HepG2 (cell line): ENCODE results near the gene KPNB1. TPM values are rescaled to one million over a fixed set of nuclear protein-coding genes. Genes with fewer than 3 reads are reported as not detected.
A peak's percentile ranks its signal among the peaks of the same experiment; 100 is the strongest.

Experiments
- ATRX ChIP-seq: sonication (generic); formaldehyde crosslinking; IDR thresholded peaks from 2 replicates; pipeline ENCODE4 v1.4.0; 2020; ENCODE audit warnings: missing genetic modification reagents, borderline replicate concordance
- BCL6 ChIP-seq: IDR thresholded peaks from 2 replicates; pipeline ENCODE4 v1.6.1; 2016; ENCODE audit warnings: missing genetic modification reagents, missing compliant biosample characterization
- BCLAF1 ChIP-seq: fragments of 450-650 bp; IDR thresholded peaks from 2 replicates; pipeline ENCODE4 v1.6.1; 2017; ENCODE audit warnings: mild to moderate bottlenecking
- DPF2 ChIP-seq: sonication (generic); formaldehyde crosslinking; IDR thresholded peaks from 2 replicates; pipeline ENCODE4 v1.4.0; 2020; ENCODE audit warnings: mild to moderate bottlenecking, low read depth, missing genetic modification reagents, borderline replicate concordance
- ELF1 ChIP-seq: sonication (generic); formaldehyde crosslinking; IDR thresholded peaks from 2 replicates; pipeline ENCODE4 v1.4.0; 2020; ENCODE audit warnings: missing genetic modification reagents
- ETV5 ChIP-seq: IDR thresholded peaks from 2 replicates; pipeline ENCODE4 v1.6.1; 2018; ENCODE audit warnings: missing biosample characterization, missing genetic modification reagents, inconsistent platforms, borderline replicate concordance
- FIP1L1 ChIP-seq: fragments of 200-400 bp; formaldehyde crosslinking; IDR thresholded peaks from 2 replicates; pipeline ENCODE4 v1.6.1; 2018; ENCODE audit warnings: low read depth, mild to moderate bottlenecking, low read length, moderate library complexity, borderline replicate concordance; ENCODE audit not compliant: insufficient read depth
- KAT7 ChIP-seq: IDR thresholded peaks from 2 replicates; pipeline ENCODE4 v1.6.1; 2018; ENCODE audit warnings: borderline replicate concordance, missing compliant biosample characterization
- MIER2 ChIP-seq: IDR thresholded peaks from 2 replicates; pipeline ENCODE4 v1.6.1; 2016; ENCODE audit warnings: missing biosample characterization, missing genetic modification reagents
- NR2F2 ChIP-seq: IDR thresholded peaks from 2 replicates; pipeline ENCODE4 v1.6.1; 2012; ENCODE audit warnings: low read depth, inconsistent platforms, borderline replicate concordance
- PCBP2 ChIP-seq: fragments of 200-400 bp; formaldehyde crosslinking; optimal IDR thresholded peaks from 2 replicates; pipeline ENCODE3; 2018; ENCODE audit warnings: low read length, low read depth; ENCODE audit not compliant: poor library complexity, severe bottlenecking
- SNRNP70 ChIP-seq: fragments of 200-400 bp; formaldehyde crosslinking; IDR thresholded peaks from 2 replicates; pipeline ENCODE4 v1.6.1; 2017; ENCODE audit warnings: mild to moderate bottlenecking, low read depth, low read length, moderate library complexity
- SRF ChIP-seq: IDR thresholded peaks from 2 replicates; pipeline ENCODE4 v1.6.1; 2011; ENCODE audit warnings: mild to moderate bottlenecking, low read depth, low read length, moderate library complexity
- ZBTB39 ChIP-seq: sonication (generic); formaldehyde crosslinking; IDR thresholded peaks from 2 replicates; pipeline ENCODE4 v1.5.0; 2020; ENCODE audit warnings: missing genetic modification reagents
- ZNF280B ChIP-seq: sonication (generic); formaldehyde crosslinking; IDR thresholded peaks from 2 replicates; pipeline ENCODE4 v1.5.0; 2020; ENCODE audit warnings: missing genetic modification reagents, mild to moderate bottlenecking, borderline replicate concordance
- ZNF562 ChIP-seq: sonication (generic); formaldehyde crosslinking; IDR thresholded peaks from 2 replicates; pipeline ENCODE4 v1.8.0; 2022; ENCODE audit warnings: missing genetic modification reagents, borderline replicate concordance
- ZNF580 ChIP-seq: IDR thresholded peaks from 2 replicates; pipeline ENCODE4 v1.6.1; 2016; ENCODE audit warnings: low read depth, borderline replicate concordance
- ZNF629 ChIP-seq: sonication (generic); formaldehyde crosslinking; conservative IDR thresholded peaks from 2 replicates; pipeline ENCODE4 v1.5.0; 2020; ENCODE audit warnings: missing genetic modification reagents
- ZNF670 ChIP-seq: sonication (generic); formaldehyde crosslinking; IDR thresholded peaks from 2 replicates; pipeline ENCODE4 v1.8.0; 2022; ENCODE audit warnings: mild to moderate bottlenecking, missing genetic modification reagents, borderline replicate concordance
- ZNF83 ChIP-seq: sonication (generic); formaldehyde crosslinking; IDR thresholded peaks from 2 replicates; pipeline ENCODE4 v1.4.0; 2020; ENCODE audit warnings: missing genetic modification reagents, mild to moderate bottlenecking, borderline replicate concordance
- ZSCAN5A ChIP-seq: sonication (generic); formaldehyde crosslinking; IDR thresholded peaks from 2 replicates; pipeline ENCODE4 v1.8.0; 2022; ENCODE audit warnings: mild to moderate bottlenecking, missing genetic modification reagents, borderline replicate concordance
- polyA plus RNA-seq, 8 experiments: library from polyadenylated mRNA; depleted of rRNA in 3 of 8; stranded (reverse) in 7 of 8; unstranded in 1 of 8; fragments of >200 nt; fragmentation: Illumina TruSeq in 4 of 8; extraction: Trizol in 4 of 8; gene quantifications; 2 replicates each; pipeline versions ENCODE4 v1.2.1 to v1.2.3, GENCODE V29; 2011 to 2016; ENCODE audit warnings: low read depth in 4 of 8, missing spikeins in 1 of 8, mixed read lengths in 1 of 8; ENCODE audit not compliant: insufficient read depth in 1 of 8
- total RNA-seq, 5 experiments: library from RNA; depleted of rRNA; stranded (reverse); fragments of >200 nt; fragmentation: Illumina TruSeq; extraction: Trizol; gene quantifications; 2 replicates each; pipeline ENCODE4 v1.2.3, GENCODE V29; 2016; ENCODE audit warnings: low read depth in 1 of 5

Gene KPNB1
- total and polyA plus RNA-seq, 2 of the 13 experiments (the other 11 are each of a cell fraction or from before 2014, with no cell fraction given), result 164 to 424 TPM

- TF ChIP-seq ZNF280B, result no peak
- TF ChIP-seq ZNF629, result no peak
- no peak for TF ChIP-seq SNRNP70
- no peak; the same call in 1 of the 2 replicates for TF ChIP-seq ZNF580 (CRISPR knock-in tag)
- TF ChIP-seq SRF, result no peak
- no peak for TF ChIP-seq MIER2
- no peak for TF ChIP-seq ETV5 (CRISPR knock-in tag)
- TF ChIP-seq DPF2 (CRISPR knock-in tag), result no peak
- no peak for TF ChIP-seq BCLAF1
- no peak for TF ChIP-seq KAT7
- TF ChIP-seq ZNF670 (CRISPR knock-in tag), result no peak; the same call in 1 of the 2 replicates
- TF ChIP-seq NR2F2, result no peak
- TF ChIP-seq PCBP2, result no peak
- TF ChIP-seq ELF1 (CRISPR knock-in tag), result no peak
- TF ChIP-seq ZSCAN5A (CRISPR knock-in tag), result no peak
- TF ChIP-seq ZNF562 (CRISPR knock-in tag), result no peak
- no peak for TF ChIP-seq FIP1L1
- no peak; the same call in 1 of the 2 replicates for TF ChIP-seq ZBTB39 (CRISPR knock-in tag)
- no peak for TF ChIP-seq ZNF83
- TF ChIP-seq BCL6 (CRISPR knock-in tag), result peak; percentile 38; the same call in 1 of the 2 replicates
- TF ChIP-seq ATRX (CRISPR knock-in tag), result no peak
These were observed 44.2 kb downstream of the KPNB1 start, which contains the start of gene TBKBP1 (continued) for GRCh38 chr17:47693731-47694580.
